Natural killer cell treated with Interleukin-12 subunit alpha and Interleukin-12 subunit beta and Interleukin-15 and Interleukin-18, amount 100 ng/mL, for 72 hours (primary cell): ENCODE data around the gene TFDP2. TPM values are rescaled to one million over a fixed set of nuclear protein-coding genes. Genes with fewer than 3 reads are reported as not detected.
"Not testable (repeated sequence)": the region's sequence is repeated elsewhere in the genome, so short reads cannot be mapped to it uniquely, and the experiment has no call there.

Experiments used
- ATAC-seq, 2 donors: fragments of 150-1000 bp; cut with Tn5 transposase in 1 of 2; sonication (Bioruptor Pico), chemical (Tn5 transposase) in 1 of 2; 2 replicates each; pipeline ENCODE4 v1.10.0; 2021
- DNase-seq: peaks from one replicate; pipeline ENCODE4 v3.0.0; 2022; ENCODE audit warnings: low spot score
- H3K27ac Mint-ChIP-seq, 2 donors: 1 replicate in 1 of 2; 2 replicates in 1 of 2; pipeline ENCODE4 v1.8.0; 2022; ENCODE audit warnings: mixed read lengths in 2 of 2, mild to moderate bottlenecking in 1 of 2, moderate library complexity in 1 of 2
- H3K27me3 Mint-ChIP-seq, 2 donors: 1 replicate in 1 of 2; 2 replicates in 1 of 2; pipeline ENCODE4 v1.8.0; 2022; ENCODE audit warnings: mixed read lengths in 2 of 2
- H3K36me3 Mint-ChIP-seq: one replicate; pipeline ENCODE4 v1.8.0; 2022; ENCODE audit warnings: mixed read lengths
- H3K4me1 Mint-ChIP-seq, 2 donors: 1 replicate in 1 of 2; 2 replicates in 1 of 2; pipeline ENCODE4 v1.8.0; 2022; ENCODE audit warnings: low read depth in 2 of 2, mixed read lengths in 2 of 2, mild to moderate bottlenecking in 1 of 2
- H3K4me3 Mint-ChIP-seq: one replicate; pipeline ENCODE4 v1.8.0; 2022; ENCODE audit warnings: mixed read lengths
- H3K9me3 Mint-ChIP-seq: 2 replicates; pipeline ENCODE4 v1.8.0; 2022; ENCODE audit warnings: mixed read lengths
- total RNA-seq, 2 donors: library from RNA; stranded (reverse); gene quantifications; one replicate each; pipeline ENCODE4 v1.2.3, GENCODE V29; 2022

Gene TFDP2
- total RNA-seq, 2 donors from 2014 or later: 37.1 to 47.8 TPM

DNA sequence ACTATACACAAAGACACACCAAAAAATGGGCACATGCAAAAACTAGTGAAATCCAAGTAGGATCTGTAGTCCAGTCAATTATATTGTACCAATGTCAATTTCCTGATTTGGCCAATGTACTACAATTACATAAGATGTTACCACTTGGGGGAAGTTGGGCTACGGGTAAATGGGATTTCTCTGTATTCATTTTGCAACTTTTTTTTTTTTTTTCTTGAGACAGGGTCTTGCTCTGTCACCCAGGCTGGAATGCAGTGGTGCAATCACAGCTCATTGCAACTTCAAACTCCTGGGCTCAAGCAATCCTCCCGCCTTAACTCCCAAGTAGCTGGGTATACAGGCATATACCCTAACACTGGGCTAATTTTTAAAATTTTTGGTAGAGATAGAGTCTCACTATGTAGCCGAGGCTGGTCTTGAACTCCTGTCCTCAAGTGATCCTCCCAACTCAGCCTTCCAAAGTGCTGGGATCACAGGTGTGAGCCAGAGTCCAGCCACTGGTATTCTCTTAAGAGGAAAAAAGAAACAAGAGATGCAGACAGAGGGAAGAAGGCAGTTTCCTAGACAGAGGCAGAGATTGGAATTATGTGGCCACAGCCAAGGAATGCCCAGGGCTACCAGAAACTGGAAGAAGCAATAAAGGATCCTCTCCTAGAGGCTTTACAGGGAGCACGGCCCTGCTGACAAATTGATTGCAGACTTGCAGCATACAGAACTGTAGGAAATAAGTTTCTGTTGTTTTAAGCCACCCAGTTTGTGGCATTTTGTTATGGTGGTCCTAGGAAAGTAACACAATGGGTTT lies 33.3 kb downstream of the TFDP2 start:
- Mint-ChIP-seq H3K4me1 (peaks cover 21 to 23% of the 10 kb centered on the region in 2 donors), H3K36me3 (no peaks in the 10 kb centered on the region), H3K9me3 (no peaks in the 10 kb centered on the region), H3K27me3 (no peaks in the 10 kb centered on the region), H3K27ac (peak overlapping the region in 1 of 2 donors; percentile 38), H3K4me3 (no peak overlapping the region)
- DNase-seq (no peak), ATAC-seq (no peak)

GRCh38 chr3:142112601-142113000 lies 36.7 kb downstream of the TFDP2 start:
- ATAC-seq (no peak), DNase-seq (no peak)
- H3K4me3 Mint-ChIP-seq: no peak overlapping the region
- no peaks in the 10 kb centered on the region for H3K9me3 Mint-ChIP-seq
- peaks cover 23 to 24% of the 10 kb centered on the region in 2 donors for H3K4me1 Mint-ChIP-seq
- H3K27me3 Mint-ChIP-seq: no peaks in the 10 kb centered on the region
- H3K27ac Mint-ChIP-seq: no peak overlapping the region
- no peaks in the 10 kb centered on the region for H3K36me3 Mint-ChIP-seq

DNA sequence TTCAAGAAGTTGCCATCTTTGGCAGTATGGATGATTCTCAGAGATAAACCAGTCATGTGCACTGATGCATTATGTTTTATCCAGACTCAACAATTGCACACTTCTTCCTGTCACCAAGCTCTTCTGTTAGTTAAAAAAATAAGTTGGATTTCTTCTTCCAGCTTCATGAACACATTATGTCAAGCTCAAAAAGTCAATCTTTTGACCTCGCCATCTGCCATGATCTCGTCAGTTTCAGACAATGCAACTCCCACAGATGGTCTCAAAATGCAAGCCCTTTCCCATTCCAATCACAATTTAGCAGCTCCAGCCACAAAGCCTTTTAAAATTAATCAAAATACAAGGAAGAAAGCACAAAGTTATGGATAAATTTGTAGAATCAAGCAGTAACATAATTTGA lies 42.8 kb downstream of the TFDP2 start:
- ATAC-seq: no peak
- no peak overlapping the region for H3K27ac Mint-ChIP-seq

GRCh38 chr3:142105991-142106390 lies 43.4 kb downstream of the TFDP2 start:
- DNase-seq (no peak), ATAC-seq (no peak)
- Mint-ChIP-seq H3K4me3 (no peak overlapping the region), H3K36me3 (no peaks in the 10 kb centered on the region), H3K9me3 (no peaks in the 10 kb centered on the region), H3K4me1 (peaks cover 8 to 13% of the 10 kb centered on the region in 2 donors), H3K27me3 (no peaks in the 10 kb centered on the region), H3K27ac (no peak overlapping the region)

More for the DNA sequence above, 42.8 kb downstream of the TFDP2 start:
- DNase-seq: no peak
- Mint-ChIP-seq H3K27me3 (no peaks in the 10 kb centered on the region), H3K9me3 (no peaks in the 10 kb centered on the region), H3K4me3 (no peak overlapping the region), H3K4me1 (peaks cover 8 to 13% of the 10 kb centered on the region in 2 donors), H3K36me3 (no peaks in the 10 kb centered on the region)

- Mint-ChIP-seq H3K9me3 (no peaks in the 10 kb centered on the region), H3K27me3 (no peaks in the 10 kb centered on the region), H3K27ac (no peak overlapping the region), H3K4me3 (no peak overlapping the region), H3K4me1 (peaks cover 15 to 16% of the 10 kb centered on the region in 2 donors), H3K36me3 (no peaks in the 10 kb centered on the region)
- ATAC-seq: no peak
- DNase-seq: no peak
Observed at GRCh38 chr3:142104763-142105162, 44.6 kb downstream of the TFDP2 start.

DNA sequence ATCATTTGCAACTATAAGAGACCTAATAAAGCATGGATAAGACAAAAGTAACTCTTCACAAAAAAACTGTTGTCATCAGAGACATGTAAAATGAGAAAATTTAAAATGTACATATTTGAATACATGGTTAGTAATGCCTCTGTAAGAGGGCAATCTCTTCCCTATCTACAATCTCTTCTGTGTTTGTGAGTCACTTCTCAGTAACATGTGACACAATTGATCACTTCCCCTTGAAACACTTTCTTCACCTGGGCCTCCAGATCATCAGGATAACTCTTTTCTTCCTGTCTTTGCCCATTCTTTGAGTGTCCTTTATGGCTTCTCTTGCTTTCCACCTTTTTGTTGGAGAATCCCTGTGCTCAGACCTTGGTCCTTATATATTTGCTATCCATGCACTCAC lies 50.4 kb downstream of the TFDP2 start:
- Mint-ChIP-seq H3K27me3 (no peaks in the 10 kb centered on the region), H3K4me1 (peaks cover 12 to 16% of the 10 kb centered on the region in 2 donors), H3K9me3 (no peaks in the 10 kb centered on the region), H3K27ac (no peak overlapping the region), H3K4me3 (no peak overlapping the region), H3K36me3 (no peaks in the 10 kb centered on the region)
- no peak for ATAC-seq
- no peak for DNase-seq

DNA sequence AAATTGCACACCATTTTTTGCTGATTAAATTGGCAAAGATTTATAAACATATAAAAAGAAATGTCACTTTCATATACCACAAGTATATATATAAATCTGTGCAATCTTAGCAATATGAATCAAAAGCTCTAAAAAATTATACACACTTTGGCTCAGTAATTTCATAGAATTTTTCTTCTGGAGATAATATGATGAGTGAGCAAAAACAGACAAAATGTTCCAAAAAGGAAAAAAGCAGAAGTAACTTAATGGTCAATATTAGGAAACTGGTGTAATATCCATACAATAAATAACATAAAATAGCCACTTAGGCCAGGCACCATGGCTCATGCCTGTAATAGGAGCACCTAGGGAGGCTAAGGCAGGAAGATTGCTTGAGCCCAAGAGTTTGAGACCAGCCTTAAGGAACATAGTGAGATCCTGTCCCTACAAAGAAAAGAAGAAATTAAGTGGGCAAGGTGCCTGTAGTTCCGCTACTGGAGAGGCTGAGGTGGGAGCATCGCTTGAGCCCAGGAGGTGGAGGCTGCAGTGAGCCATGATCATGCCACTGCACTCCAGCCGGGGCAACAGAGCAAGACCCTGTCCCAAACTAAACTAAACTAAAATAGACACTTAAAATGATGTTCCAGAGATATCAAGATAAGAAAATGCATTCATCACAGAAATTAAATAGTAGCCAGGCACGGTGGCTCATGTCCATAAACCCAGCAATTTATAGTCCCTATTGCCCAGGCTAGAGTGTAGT lies 52.1 kb downstream of the TFDP2 start:
- peaks cover 12 to 16% of the 10 kb centered on the region in 2 donors for H3K4me1 Mint-ChIP-seq
- no peak for ATAC-seq
- no peaks in the 10 kb centered on the region for H3K36me3 Mint-ChIP-seq
- H3K27ac Mint-ChIP-seq: no peak overlapping the region
- no peak overlapping the region for H3K4me3 Mint-ChIP-seq
- no peaks in the 10 kb centered on the region for H3K9me3 Mint-ChIP-seq
- no peak for DNase-seq
- no peaks in the 10 kb centered on the region for H3K27me3 Mint-ChIP-seq

- Mint-ChIP-seq H3K36me3 (no peaks in the 10 kb centered on the region), H3K27ac (no peak overlapping the region), H3K4me3 (no peak overlapping the region), H3K9me3 (no peaks in the 10 kb centered on the region), H3K27me3 (no peaks in the 10 kb centered on the region), H3K4me1 (peaks cover 12 to 17% of the 10 kb centered on the region in 2 donors)
- DNase-seq (no peak), ATAC-seq (no peak)
Observed at GRCh38 chr3:142095841-142096240, 53.5 kb downstream of the TFDP2 start.

DNA sequence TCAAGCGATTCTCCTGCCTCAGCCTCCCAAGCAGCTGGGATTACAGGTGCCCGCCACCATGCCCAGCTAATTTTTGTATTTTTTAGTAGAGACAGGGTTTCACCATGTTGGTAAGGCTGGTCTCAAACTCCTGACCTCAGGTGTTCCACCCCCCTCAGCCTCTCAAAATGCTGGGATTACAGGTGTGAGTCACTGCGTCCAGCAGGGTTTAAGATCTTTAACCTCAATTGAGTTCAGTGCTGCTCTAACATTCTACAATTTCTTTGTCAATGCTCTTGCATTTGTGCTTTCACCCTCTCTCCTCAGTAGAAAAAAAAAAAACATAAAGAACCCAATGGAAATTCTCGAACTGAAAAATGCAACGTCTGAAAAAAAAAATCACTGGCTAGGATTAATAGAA lies 60.4 kb downstream of the TFDP2 start:
- peak overlapping the region in 1 of 2 donors; percentile 61 for H3K27ac Mint-ChIP-seq
- not testable (repeated sequence) for H3K9me3 Mint-ChIP-seq, DNase-seq, H3K4me3 Mint-ChIP-seq, H3K36me3 Mint-ChIP-seq, H3K27me3 Mint-ChIP-seq, ATAC-seq
- H3K4me1 Mint-ChIP-seq: peaks cover 0 to 14% of the 10 kb centered on the region in 2 donors

GRCh38 chr3:142088522-142088921 lies 60.8 kb downstream of the TFDP2 start:
- Mint-ChIP-seq H3K36me3 (no peaks in the 10 kb centered on the region), H3K9me3 (no peaks in the 10 kb centered on the region), H3K27ac (no peak overlapping the region), H3K27me3 (no peaks in the 10 kb centered on the region), H3K4me3 (no peak overlapping the region), H3K4me1 (peaks cover 0 to 14% of the 10 kb centered on the region in 2 donors)
- ATAC-seq (no peak), DNase-seq (no peak)

GRCh38 chr3:142087676-142088075 lies 61.7 kb downstream of the TFDP2 start:
- no peak overlapping the region for H3K4me3 Mint-ChIP-seq
- H3K27ac Mint-ChIP-seq: no peak overlapping the region
- peaks cover 0 to 16% of the 10 kb centered on the region in 2 donors for H3K4me1 Mint-ChIP-seq
- no peaks in the 10 kb centered on the region for H3K27me3 Mint-ChIP-seq
- ATAC-seq: no peak
- no peak for DNase-seq
- no peaks in the 10 kb centered on the region for H3K36me3 Mint-ChIP-seq
- H3K9me3 Mint-ChIP-seq: no peaks in the 10 kb centered on the region

DNA sequence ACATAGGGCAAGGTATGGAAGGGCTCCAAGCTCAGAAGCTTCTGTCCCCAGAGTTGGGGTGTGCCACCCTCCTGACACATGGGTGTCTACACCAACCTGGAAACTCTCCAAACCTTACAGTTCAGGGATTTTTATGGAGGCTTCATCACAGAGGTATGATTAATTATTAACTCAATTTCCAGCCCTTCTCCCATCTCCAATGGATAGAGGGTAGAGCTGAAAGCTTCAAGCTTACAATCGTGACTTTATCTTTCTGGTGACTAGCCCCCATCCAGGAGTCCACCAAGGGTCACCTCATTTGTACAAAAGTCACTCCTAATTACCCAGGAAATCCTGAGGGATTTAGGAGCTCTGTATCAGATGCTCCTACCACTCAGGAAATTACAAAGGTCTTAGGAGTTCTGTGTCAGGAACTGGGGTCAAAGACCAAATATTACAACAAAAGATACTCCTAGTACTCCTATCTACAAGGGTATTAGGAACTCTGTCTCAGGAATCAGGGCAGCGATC lies 62.7 kb downstream of the TFDP2 start:
- Mint-ChIP-seq H3K36me3 (no peaks in the 10 kb centered on the region), H3K27ac (no peak overlapping the region), H3K27me3 (no peaks in the 10 kb centered on the region), H3K4me3 (no peak overlapping the region), H3K9me3 (no peaks in the 10 kb centered on the region), H3K4me1 (peaks cover 0 to 20% of the 10 kb centered on the region in 2 donors)
- DNase-seq (no peak), ATAC-seq (no peak)

DNA sequence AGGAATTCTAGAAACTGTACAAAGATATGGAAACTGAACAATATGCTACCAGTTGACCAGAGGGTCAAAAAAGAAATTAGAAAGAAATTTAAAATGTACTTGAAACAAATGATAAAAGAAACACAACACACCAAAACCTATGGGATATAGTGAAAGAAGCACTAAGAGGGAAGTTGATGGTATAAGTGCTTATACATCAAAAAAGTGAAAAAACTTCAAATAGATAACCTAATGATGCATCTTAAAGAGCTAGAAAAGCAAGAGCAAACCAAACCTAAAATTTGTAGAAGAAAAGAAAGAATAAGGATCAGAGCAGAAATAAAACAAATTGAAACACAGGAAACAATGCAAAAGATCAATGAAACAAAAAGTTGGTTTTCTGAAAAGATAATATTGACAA lies 68.2 kb downstream of the TFDP2 start:
- H3K27me3 Mint-ChIP-seq: no peaks in the 10 kb centered on the region
- peaks cover 6% of the 10 kb centered on the region for H3K36me3 Mint-ChIP-seq
- peaks cover 11 to 34% of the 10 kb centered on the region in 2 donors for H3K4me1 Mint-ChIP-seq
- H3K9me3 Mint-ChIP-seq: no peaks in the 10 kb centered on the region
- DNase-seq (no peak), ATAC-seq (no peak)
- no peak overlapping the region for H3K27ac Mint-ChIP-seq
- no peak overlapping the region for H3K4me3 Mint-ChIP-seq

- DNase-seq (no peak), ATAC-seq (no peak)
- Mint-ChIP-seq H3K27ac (peak overlapping the region in 1 of 2 donors; percentile 4), H3K4me3 (no peak overlapping the region), H3K36me3 (peaks cover 6% of the 10 kb centered on the region), H3K9me3 (no peaks in the 10 kb centered on the region), H3K4me1 (peaks cover 11 to 23% of the 10 kb centered on the region in 2 donors), H3K27me3 (no peaks in the 10 kb centered on the region)
Observed at GRCh38 chr3:142077859-142078500, 71.4 kb downstream of the TFDP2 start.
